Natural killer cell (primary cell): ENCODE results near the gene SLC44A5. TPM values are rescaled to one million over a fixed set of nuclear protein-coding genes. Genes with fewer than 3 reads are reported as not detected.

Experiments used
- ATAC-seq, 3 donors: fragments of 150-1000 bp in 2 of 3; fragments of 200-7000 bp in 1 of 3; cut with Tn5 transposase; 1 replicate in 1 of 3; 2 replicates in 2 of 3; pipeline ENCODE4 v1.10.0; 2021; ENCODE audit warnings: mild to moderate bottlenecking in 2 of 3, moderate library complexity in 2 of 3
- DNase-seq, 2 donors: peaks; one replicate each; pipeline versions ENCODE4 v3.0.0 to v3.0.0-alpha.2; 2013 to 2021; ENCODE audit warnings: mixed read lengths in 1 of 2
- H3K27ac ChIP-seq: one replicate; pipeline ENCODE4 v1.5.1; 2013; ENCODE audit warnings: mild to moderate bottlenecking, low read length
- H3K27me3 ChIP-seq: one replicate; pipeline ENCODE4 v1.6.1; 2013; ENCODE audit warnings: low read length; ENCODE audit not compliant: control insufficient read depth, insufficient read depth
- H3K36me3 ChIP-seq: one replicate; pipeline ENCODE4 v1.6.1; 2013; ENCODE audit warnings: low read length; ENCODE audit not compliant: control insufficient read depth, insufficient read depth
- H3K4me1 ChIP-seq: one replicate; pipeline ENCODE4 v1.6.1; 2013; ENCODE audit warnings: low read length; ENCODE audit not compliant: control insufficient read depth, insufficient read depth
- H3K4me3 ChIP-seq: one replicate; pipeline ENCODE4 v1.5.1; 2013; ENCODE audit warnings: low read length
- H3K9me3 ChIP-seq: one replicate; pipeline ENCODE4 v1.6.1; 2013; ENCODE audit warnings: low read length; ENCODE audit not compliant: control insufficient read depth, insufficient read depth
- H3K27ac Mint-ChIP-seq, 2 donors: one replicate each; pipeline ENCODE4 v1.8.0; 2022; ENCODE audit warnings: mild to moderate bottlenecking in 2 of 2, mixed read lengths in 2 of 2, moderate library complexity in 1 of 2
- H3K27me3 Mint-ChIP-seq, 2 donors: one replicate each; pipeline ENCODE4 v1.8.0; 2022; ENCODE audit warnings: low read depth in 2 of 2, mixed read lengths in 2 of 2
- H3K36me3 Mint-ChIP-seq: one replicate; pipeline ENCODE4 v1.8.0; 2022; ENCODE audit warnings: mixed read lengths
- H3K4me1 Mint-ChIP-seq, 2 donors: one replicate each; pipeline ENCODE4 v1.8.0; 2022; ENCODE audit warnings: mixed read lengths in 2 of 2
- H3K4me3 Mint-ChIP-seq: one replicate; pipeline ENCODE4 v1.8.0; 2022; ENCODE audit warnings: mild to moderate bottlenecking, moderate library complexity, mixed read lengths
- H3K9me3 Mint-ChIP-seq, 2 donors: one replicate each; pipeline ENCODE4 v1.8.0; 2022; ENCODE audit warnings: mixed read lengths in 2 of 2
- CTCF ChIP-seq: fragments of 200-600 bp; IDR thresholded peaks from one replicate; pipeline ENCODE4 v1.8.0; 2022; ENCODE audit warnings: antibody characterized with exemption
- WGBS: methylation state at CpG from one replicate; pipeline ENCODE4 v1.1.7; 2013; ENCODE audit warnings: missing lambda C conversion rate; ENCODE audit not compliant: insufficient coverage; 5-methylcytosine and 5-hydroxymethylcytosine counted together
- intact Hi-C: fragments of 100-400 bp; cut with micrococcal nuclease; formaldehyde crosslinking; loops from one replicate; pipeline ENCODE4 v1.14.2; 2022
- total RNA-seq, 4 donors: library from RNA; stranded (reverse); fragments of 120-200 nt in 1 of 4; gene quantifications; one replicate each; pipeline versions ENCODE4 v1.2.3 to v1.2.4, GENCODE V29; 2013 to 2022

Gene SLC44A5
- total RNA-seq, 3 donors from 2014 or later (not counting 1 experiment from before 2014, with no cell fraction given) = 0.15 to 1.2 TPM; not detected in 1

GRCh38 chr1:75533085-75533484, 77.8 kb downstream of the SLC44A5 start:
- no peak overlapping the region for H3K27ac Mint-ChIP-seq
- ATAC-seq (no peak), DNase-seq (no peak)
- H3K36me3 ChIP-seq = no peaks in the 10 kb centered on the region
- H3K27ac ChIP-seq = no peak overlapping the region
- no peaks in the 10 kb centered on the region for H3K27me3 Mint-ChIP-seq
- H3K9me3 Mint-ChIP-seq = peaks cover 2 to 3% of the 10 kb centered on the region in 2 donors
- intact Hi-C loops = no loop called here
- no peak overlapping the region for H3K4me3 Mint-ChIP-seq
- H3K4me1 Mint-ChIP-seq = no peaks in the 10 kb centered on the region
- no peak for TF ChIP-seq CTCF
- no CpG with 5 or more reads among the region's 2 CpGs for WGBS
- no peaks in the 10 kb centered on the region for H3K27me3 ChIP-seq
- H3K36me3 Mint-ChIP-seq = no peaks in the 10 kb centered on the region
- no peak overlapping the region for H3K4me3 ChIP-seq
- no peaks in the 10 kb centered on the region for H3K9me3 ChIP-seq
- H3K4me1 ChIP-seq = no peaks in the 10 kb centered on the region

- no peak overlapping the region for H3K27ac Mint-ChIP-seq
- ATAC-seq (no peak), DNase-seq (no peak)
- TF ChIP-seq CTCF = no peak
- no peaks in the 10 kb centered on the region for H3K36me3 Mint-ChIP-seq
- H3K27ac ChIP-seq = no peak overlapping the region
- no peak overlapping the region for H3K4me3 Mint-ChIP-seq
- H3K9me3 Mint-ChIP-seq = peaks cover 2 to 6% of the 10 kb centered on the region in 2 donors
- no peaks in the 10 kb centered on the region for H3K9me3 ChIP-seq
- 58% methylated on average over 2 of the region's 2 CpGs for WGBS
- no peaks in the 10 kb centered on the region for H3K27me3 Mint-ChIP-seq
- H3K4me1 Mint-ChIP-seq = no peaks in the 10 kb centered on the region
- no peak overlapping the region for H3K4me3 ChIP-seq
- no peaks in the 10 kb centered on the region for H3K27me3 ChIP-seq
- intact Hi-C loops = no loop called here
- no peaks in the 10 kb centered on the region for H3K36me3 ChIP-seq
- no peaks in the 10 kb centered on the region for H3K4me1 ChIP-seq
Measured at GRCh38 chr1:75531570-75531969, 79.3 kb downstream of the SLC44A5 start.

GRCh38 chr1:75529488-75529887, 81.4 kb downstream of the SLC44A5 start:
- Histone ChIP-seq H3K27me3 (no peaks in the 10 kb centered on the region), H3K36me3 (no peaks in the 10 kb centered on the region), H3K4me1 (no peaks in the 10 kb centered on the region), H3K27ac (no peak overlapping the region), H3K9me3 (no peaks in the 10 kb centered on the region), H3K4me3 (no peak overlapping the region)
- ATAC-seq = no peak
- no peaks in the 10 kb centered on the region for H3K36me3 Mint-ChIP-seq
- H3K4me1 Mint-ChIP-seq = no peaks in the 10 kb centered on the region
- no peak for TF ChIP-seq CTCF
- H3K27ac Mint-ChIP-seq = no peak overlapping the region
- no peak overlapping the region for H3K4me3 Mint-ChIP-seq
- H3K9me3 Mint-ChIP-seq = peaks cover 2 to 6% of the 10 kb centered on the region in 2 donors
- intact Hi-C loops = no loop called here
- DNase-seq = no peak
- no peaks in the 10 kb centered on the region for H3K27me3 Mint-ChIP-seq

- ATAC-seq = no peak
- Mint-ChIP-seq H3K27ac (no peak overlapping the region), H3K4me1 (no peaks in the 10 kb centered on the region), H3K4me3 (no peak overlapping the region), H3K9me3 (peaks cover 4 to 6% of the 10 kb centered on the region in 2 donors), H3K27me3 (no peaks in the 10 kb centered on the region), H3K36me3 (no peaks in the 10 kb centered on the region)
- no peak overlapping the region for H3K27ac ChIP-seq
- no peak overlapping the region for H3K4me3 ChIP-seq
- H3K4me1 ChIP-seq = no peaks in the 10 kb centered on the region
- H3K36me3 ChIP-seq = no peaks in the 10 kb centered on the region
- H3K9me3 ChIP-seq = no peaks in the 10 kb centered on the region
- H3K27me3 ChIP-seq = no peaks in the 10 kb centered on the region
- intact Hi-C loops = no loop called here
- no peak for DNase-seq
- TF ChIP-seq CTCF = no peak
Measured at GRCh38 chr1:75528001-75528400, 82.9 kb downstream of the SLC44A5 start.
